PFSK-1 (cell line): ENCODE results near the gene AMOTL1.

Experiments used
- SIN3A ChIP-seq: IDR thresholded peaks from 2 replicates; pipeline ENCODE4 v1.6.1; 2012; ENCODE audit warnings: mild to moderate bottlenecking, low read length, moderate library complexity, borderline replicate concordance; ENCODE audit not compliant: insufficient read depth
- TAF1 ChIP-seq: IDR thresholded peaks from 2 replicates; pipeline ENCODE4 v1.6.1; 2012; ENCODE audit warnings: low read length, control low read depth, borderline replicate concordance; ENCODE audit not compliant: insufficient read depth

DNA sequence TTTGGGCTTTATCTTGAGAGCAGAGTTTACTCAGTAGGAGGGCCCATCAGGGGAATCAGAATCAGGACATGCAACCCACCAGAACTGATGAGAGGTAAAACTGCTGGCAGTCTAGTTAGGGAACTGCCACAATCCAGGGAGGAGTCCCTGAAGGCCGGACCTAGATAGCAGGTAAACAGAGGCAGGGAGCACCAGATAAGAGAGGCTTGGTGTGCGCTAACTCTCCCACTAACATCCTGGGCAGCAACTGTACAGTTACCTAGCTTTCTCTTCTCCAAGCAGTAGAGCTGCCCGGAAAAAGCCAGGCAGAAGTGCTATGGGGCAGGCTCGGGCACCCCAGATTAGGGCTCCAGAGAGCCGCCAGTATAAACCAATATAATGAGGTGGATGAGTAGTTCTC lies 865 bp upstream of the AMOTL1 start:
- no peak for TF ChIP-seq TAF1
- no peak for TF ChIP-seq SIN3A
